Transverse colon (tissue), 4 donors: ENCODE data around the gene ASIC2.

Experiments
- EP300 ChIP-seq: sonication (generic); formaldehyde crosslinking; IDR thresholded peaks from one replicate; pipeline ENCODE4 v1.6.1; 2017; ENCODE audit warnings: antibody characterized with exemption, low read depth
- POLR2A ChIP-seq: fragments of 450-650 bp; IDR thresholded peaks from one replicate; pipeline ENCODE4 v1.6.1; 2016; ENCODE audit warnings: antibody characterized with exemption, mild to moderate bottlenecking, moderate library complexity
- POLR2AphosphoS5 ChIP-seq, 3 donors: sonication (generic); formaldehyde crosslinking; IDR thresholded peaks; one replicate each; pipeline ENCODE4 v1.6.1; 2016; ENCODE audit warnings: antibody characterized with exemption in 3 of 3
- TF ChIP-seq, protein P1 (sequence below), 5 experiments: fragments of 200-600 bp in 3 of 5; fragments of 450-650 bp in 2 of 5; sonication (generic) in 3 of 5; IDR thresholded peaks; 1 replicate in 2 of 5; 2 replicates in 3 of 5; pipeline ENCODE4 v1.5.1; 2016 to 2017; ENCODE audit warnings: antibody characterized with exemption in 5 of 5, inconsistent platforms in 3 of 5, mild to moderate bottlenecking in 2 of 5, moderate library complexity in 1 of 5

- TF ChIP-seq POLR2AphosphoS5 (IDR thresholded peaks at IDR 0.05) (no peak), POLR2A (no peak), EP300 (no peak)
- TF ChIP-seq, protein P1, sequence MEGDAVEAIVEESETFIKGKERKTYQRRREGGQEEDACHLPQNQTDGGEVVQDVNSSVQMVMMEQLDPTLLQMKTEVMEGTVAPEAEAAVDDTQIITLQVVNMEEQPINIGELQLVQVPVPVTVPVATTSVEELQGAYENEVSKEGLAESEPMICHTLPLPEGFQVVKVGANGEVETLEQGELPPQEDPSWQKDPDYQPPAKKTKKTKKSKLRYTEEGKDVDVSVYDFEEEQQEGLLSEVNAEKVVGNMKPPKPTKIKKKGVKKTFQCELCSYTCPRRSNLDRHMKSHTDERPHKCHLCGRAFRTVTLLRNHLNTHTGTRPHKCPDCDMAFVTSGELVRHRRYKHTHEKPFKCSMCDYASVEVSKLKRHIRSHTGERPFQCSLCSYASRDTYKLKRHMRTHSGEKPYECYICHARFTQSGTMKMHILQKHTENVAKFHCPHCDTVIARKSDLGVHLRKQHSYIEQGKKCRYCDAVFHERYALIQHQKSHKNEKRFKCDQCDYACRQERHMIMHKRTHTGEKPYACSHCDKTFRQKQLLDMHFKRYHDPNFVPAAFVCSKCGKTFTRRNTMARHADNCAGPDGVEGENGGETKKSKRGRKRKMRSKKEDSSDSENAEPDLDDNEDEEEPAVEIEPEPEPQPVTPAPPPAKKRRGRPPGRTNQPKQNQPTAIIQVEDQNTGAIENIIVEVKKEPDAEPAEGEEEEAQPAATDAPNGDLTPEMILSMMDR (IDR thresholded peaks at IDR 0.05), result no peak
Measured at GRCh38 chr17:33140413-33141099, 152.5 kb downstream of the ASIC2 start.
